Lower lobe of right lung (tissue), 2 donors: ENCODE data around the gene NEURL4. TPM values are rescaled to one million over a fixed set of nuclear protein-coding genes. Genes with fewer than 3 reads are reported as not detected.
"Not testable (repeated sequence)": the region's sequence is repeated elsewhere in the genome, so short reads cannot be mapped to it uniquely, and the experiment has no call there.

Experiments
- ATAC-seq, 2 donors: fragments of 200-7000 bp; cut with Tn5 transposase; one replicate each; pipeline ENCODE4 v1.9.1; 2020 to 2022; ENCODE audit warnings: mild to moderate bottlenecking in 2 of 2, moderate library complexity in 2 of 2
- DNase-seq: peaks from one replicate; pipeline ENCODE4 v3.0.0-alpha.2; 2020
- H3K27ac ChIP-seq: fragments of 200-600 bp; one replicate; pipeline ENCODE4 v1.8.0; 2022
- H3K27me3 ChIP-seq: fragments of 200-600 bp; one replicate; pipeline ENCODE4 v1.8.0; 2022; ENCODE audit warnings: low read depth
- H3K36me3 ChIP-seq: fragments of 200-600 bp; one replicate; pipeline ENCODE4 v1.8.0; 2022; ENCODE audit warnings: mild to moderate bottlenecking
- H3K4me1 ChIP-seq: fragments of 200-600 bp; one replicate; pipeline ENCODE4 v1.8.0; 2022
- H3K4me3 ChIP-seq: fragments of 200-600 bp; one replicate; pipeline ENCODE4 v1.8.0; 2022; ENCODE audit warnings: mild to moderate bottlenecking
- H3K9me3 ChIP-seq: fragments of 200-600 bp; one replicate; pipeline ENCODE4 v1.8.0; 2022
- intact Hi-C: fragments of 100-400 bp; cut with DNase I; formaldehyde crosslinking; loops from one replicate; pipeline ENCODE4 v1.11.0; 2022
- total RNA-seq: library from RNA; stranded (reverse); fragmentation: NEBNext Ultra II Directional; extraction: Animal tissue kit (Norgen Biotek cat#: 25700); gene quantifications from one replicate; pipeline ENCODE4 v1.2.1, GENCODE V29; 2021
- TF ChIP-seq, protein P1 (sequence below): fragments of 200-600 bp; IDR thresholded peaks from one replicate; pipeline ENCODE4 v1.8.0; 2022; ENCODE audit warnings: antibody characterized with exemption, mild to moderate bottlenecking
- donor health status: DM: no; HTN: yes; CAD: no; lungs with severe emphysema.

The NEURL4 gene
- total RNA-seq, 1 donor from 2014 or later: 35.2 TPM

GRCh38 chr17:7367083-7367482, 37.9 kb upstream of the NEURL4 start:
- no peak overlapping the region for H3K4me3 ChIP-seq
- no peaks in the 10 kb centered on the region for H3K36me3 ChIP-seq
- TF ChIP-seq, protein P1, sequence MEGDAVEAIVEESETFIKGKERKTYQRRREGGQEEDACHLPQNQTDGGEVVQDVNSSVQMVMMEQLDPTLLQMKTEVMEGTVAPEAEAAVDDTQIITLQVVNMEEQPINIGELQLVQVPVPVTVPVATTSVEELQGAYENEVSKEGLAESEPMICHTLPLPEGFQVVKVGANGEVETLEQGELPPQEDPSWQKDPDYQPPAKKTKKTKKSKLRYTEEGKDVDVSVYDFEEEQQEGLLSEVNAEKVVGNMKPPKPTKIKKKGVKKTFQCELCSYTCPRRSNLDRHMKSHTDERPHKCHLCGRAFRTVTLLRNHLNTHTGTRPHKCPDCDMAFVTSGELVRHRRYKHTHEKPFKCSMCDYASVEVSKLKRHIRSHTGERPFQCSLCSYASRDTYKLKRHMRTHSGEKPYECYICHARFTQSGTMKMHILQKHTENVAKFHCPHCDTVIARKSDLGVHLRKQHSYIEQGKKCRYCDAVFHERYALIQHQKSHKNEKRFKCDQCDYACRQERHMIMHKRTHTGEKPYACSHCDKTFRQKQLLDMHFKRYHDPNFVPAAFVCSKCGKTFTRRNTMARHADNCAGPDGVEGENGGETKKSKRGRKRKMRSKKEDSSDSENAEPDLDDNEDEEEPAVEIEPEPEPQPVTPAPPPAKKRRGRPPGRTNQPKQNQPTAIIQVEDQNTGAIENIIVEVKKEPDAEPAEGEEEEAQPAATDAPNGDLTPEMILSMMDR: no peak
- no peak for ATAC-seq
- no peak for DNase-seq
- H3K27me3 ChIP-seq: no peaks in the 10 kb centered on the region
- H3K9me3 ChIP-seq: no peaks in the 10 kb centered on the region
- intact Hi-C loops: no loop called here
- H3K27ac ChIP-seq: no peak overlapping the region
- H3K4me1 ChIP-seq: no peaks in the 10 kb centered on the region

- ATAC-seq, H3K36me3 ChIP-seq, H3K4me3 ChIP-seq, DNase-seq, H3K9me3 ChIP-seq, intact Hi-C loops, H3K27me3 ChIP-seq, H3K4me1 ChIP-seq, H3K27ac ChIP-seq: not testable (repeated sequence)
Observed at GRCh38 chr17:7365963-7366362, 36.8 kb upstream of the NEURL4 start.

GRCh38 chr17:7363311-7363710, 34.2 kb upstream of the NEURL4 start:
- Histone ChIP-seq H3K4me1 (no peaks in the 10 kb centered on the region), H3K9me3 (no peaks in the 10 kb centered on the region), H3K4me3 (no peak overlapping the region), H3K27ac (no peak overlapping the region), H3K27me3 (no peaks in the 10 kb centered on the region), H3K36me3 (no peaks in the 10 kb centered on the region)
- TF ChIP-seq, protein P1: no peak
- ATAC-seq (no peak), DNase-seq (no peak)
- intact Hi-C loops: no loop called here

DNA sequence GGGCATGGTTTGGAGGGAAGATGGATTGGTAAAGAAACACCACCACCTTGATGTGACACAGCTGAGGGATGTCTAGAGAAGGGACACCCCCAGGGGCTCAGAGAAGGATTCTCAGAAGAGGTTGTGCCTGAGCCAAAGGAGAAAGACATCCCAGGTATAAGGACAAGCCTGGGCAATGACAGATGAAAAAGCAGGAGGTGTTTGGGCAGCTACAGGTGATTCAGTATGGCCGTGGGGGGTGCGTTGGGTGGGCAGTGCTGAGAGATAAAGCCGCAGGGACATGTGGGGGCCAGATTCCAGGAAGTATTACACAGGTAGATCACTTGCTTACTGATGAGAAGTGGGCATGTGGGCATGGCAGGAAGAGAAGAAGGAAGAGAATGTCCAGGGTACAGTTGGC, 32.8 kb upstream of the NEURL4 start:
- TF ChIP-seq, protein P1: no peak
- DNase-seq (no peak), ATAC-seq (no peak)
- no peaks in the 10 kb centered on the region for H3K27me3 ChIP-seq
- H3K4me1 ChIP-seq: no peaks in the 10 kb centered on the region
- no peak overlapping the region for H3K4me3 ChIP-seq
- H3K9me3 ChIP-seq: no peaks in the 10 kb centered on the region
- no peak overlapping the region for H3K27ac ChIP-seq
- intact Hi-C loops: no loop called here
- H3K36me3 ChIP-seq: no peaks in the 10 kb centered on the region

DNA sequence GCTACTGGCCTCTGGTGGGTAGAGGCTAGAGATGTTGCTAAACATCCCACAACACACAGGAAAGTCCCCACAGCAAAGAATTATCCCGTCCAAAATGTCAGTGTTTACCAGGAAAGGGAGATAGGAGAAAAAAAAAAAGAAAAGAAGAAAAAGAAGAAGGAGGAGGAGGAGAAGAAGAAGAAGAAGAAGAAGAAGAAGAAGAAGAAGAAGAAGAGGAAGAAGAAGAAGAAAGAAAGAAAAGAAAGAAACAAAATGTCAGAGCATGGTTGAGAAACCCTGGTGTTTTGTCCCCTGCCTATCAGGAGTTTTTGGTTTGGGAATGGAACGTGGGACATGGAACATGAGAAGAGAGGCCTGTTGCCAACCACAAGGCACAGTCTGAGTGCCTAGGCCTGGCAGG, 28.2 kb upstream of the NEURL4 start:
- intact Hi-C loops: no loop called here
- DNase-seq (no peak), ATAC-seq (no peak)
- Histone ChIP-seq H3K27ac (no peak overlapping the region), H3K4me3 (no peak overlapping the region), H3K27me3 (no peaks in the 10 kb centered on the region), H3K9me3 (no peaks in the 10 kb centered on the region), H3K36me3 (no peaks in the 10 kb centered on the region), H3K4me1 (peaks cover 35% of the 10 kb centered on the region)
- TF ChIP-seq, protein P1: no peak

DNA sequence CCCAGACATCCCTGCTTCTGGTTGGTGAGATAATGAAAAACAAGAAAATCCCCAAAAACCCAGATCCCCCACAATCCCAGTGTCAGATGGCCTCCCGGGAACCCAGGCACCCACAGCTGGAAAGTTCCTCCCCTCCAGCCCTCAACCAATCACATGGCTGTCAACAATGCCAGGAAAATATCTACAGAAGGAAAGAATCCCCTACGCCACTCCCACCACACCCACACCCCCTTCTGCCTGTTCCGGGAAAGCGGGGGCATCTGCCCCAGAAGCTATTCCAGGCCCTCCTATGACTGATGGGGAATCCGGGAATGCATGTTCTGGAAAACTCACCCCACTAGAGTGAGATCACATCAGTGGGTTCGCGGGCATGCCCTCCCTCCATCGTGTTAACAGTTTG, 27.6 kb upstream of the NEURL4 start:
- intact Hi-C loops: no loop called here

More for the DNA sequence above, 27.6 kb upstream of the NEURL4 start:
- TF ChIP-seq, protein P1: no peak
- H3K9me3 ChIP-seq: no peaks in the 10 kb centered on the region
- no peak overlapping the region for H3K27ac ChIP-seq
- peak overlapping the region; percentile 19 for H3K4me3 ChIP-seq
- no peak for DNase-seq
- peaks cover 37% of the 10 kb centered on the region for H3K4me1 ChIP-seq
- no peaks in the 10 kb centered on the region for H3K27me3 ChIP-seq
- no peak for ATAC-seq
- no peaks in the 10 kb centered on the region for H3K36me3 ChIP-seq
